ENCODE data around the gene BIRC3. TPM values are rescaled to one million over a fixed set of nuclear protein-coding genes. Genes with fewer than 3 reads are reported as not detected.

BIRC3 gene
- total RNA-seq, 4 donors from 2014 or later, result 2.4 to 6.9 (median 6.0) TPM

DNA sequence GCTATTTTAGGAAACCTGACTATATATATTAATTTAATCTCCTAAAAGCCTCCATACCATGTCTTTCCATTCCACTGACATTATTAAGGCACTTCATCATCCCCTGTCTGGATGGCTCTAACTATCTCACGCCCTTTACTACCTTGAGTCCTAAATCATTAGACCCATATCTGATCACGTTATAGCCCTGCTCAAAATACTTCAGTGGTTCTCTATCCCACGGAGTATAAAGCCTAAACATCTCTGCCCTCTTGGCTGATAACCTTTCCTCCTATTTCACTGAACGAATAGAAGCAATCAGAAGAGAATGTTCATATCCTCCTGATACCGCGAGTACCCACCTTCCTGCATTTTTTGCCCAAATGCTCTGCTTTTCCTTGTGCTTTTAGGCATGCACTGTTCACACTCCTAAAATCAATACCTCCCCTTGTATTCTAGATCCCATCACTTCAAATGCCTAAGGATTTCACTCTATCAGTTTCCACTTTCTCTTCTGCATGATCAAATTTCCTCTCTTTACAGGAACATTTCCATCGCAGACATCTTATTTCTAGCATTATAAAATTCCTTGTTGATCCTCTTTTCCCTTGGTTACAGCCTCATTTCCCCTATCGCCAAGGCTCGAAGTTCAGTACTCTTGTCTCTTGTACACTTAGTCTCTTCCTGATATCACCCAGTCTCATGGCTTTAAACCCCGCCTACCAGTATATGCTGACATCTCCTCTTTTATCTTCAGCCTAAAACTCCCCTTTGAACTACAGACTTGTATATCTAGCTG, 45.0 kb upstream of the BIRC3 start:
- WGBS, 2 donors, result 86 to 89% methylated on average over 10 of the region's 10 CpGs
- H3K4me3 ChIP-seq, result no peak overlapping the region
- no peaks in the 10 kb centered on the region for H3K36me3 ChIP-seq
- H3K27ac ChIP-seq, result no peak overlapping the region
- intact Hi-C loops (cut with DNase I), result no loop called here
- H3K4me1 ChIP-seq, result peaks cover 7 to 65% (median 10%) of the 10 kb centered on the region in 3 donors
- TF ChIP-seq, protein P1, sequence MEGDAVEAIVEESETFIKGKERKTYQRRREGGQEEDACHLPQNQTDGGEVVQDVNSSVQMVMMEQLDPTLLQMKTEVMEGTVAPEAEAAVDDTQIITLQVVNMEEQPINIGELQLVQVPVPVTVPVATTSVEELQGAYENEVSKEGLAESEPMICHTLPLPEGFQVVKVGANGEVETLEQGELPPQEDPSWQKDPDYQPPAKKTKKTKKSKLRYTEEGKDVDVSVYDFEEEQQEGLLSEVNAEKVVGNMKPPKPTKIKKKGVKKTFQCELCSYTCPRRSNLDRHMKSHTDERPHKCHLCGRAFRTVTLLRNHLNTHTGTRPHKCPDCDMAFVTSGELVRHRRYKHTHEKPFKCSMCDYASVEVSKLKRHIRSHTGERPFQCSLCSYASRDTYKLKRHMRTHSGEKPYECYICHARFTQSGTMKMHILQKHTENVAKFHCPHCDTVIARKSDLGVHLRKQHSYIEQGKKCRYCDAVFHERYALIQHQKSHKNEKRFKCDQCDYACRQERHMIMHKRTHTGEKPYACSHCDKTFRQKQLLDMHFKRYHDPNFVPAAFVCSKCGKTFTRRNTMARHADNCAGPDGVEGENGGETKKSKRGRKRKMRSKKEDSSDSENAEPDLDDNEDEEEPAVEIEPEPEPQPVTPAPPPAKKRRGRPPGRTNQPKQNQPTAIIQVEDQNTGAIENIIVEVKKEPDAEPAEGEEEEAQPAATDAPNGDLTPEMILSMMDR (IDR thresholded peaks at IDR 0.05), result no peak
- TF ChIP-seq POLR2A (IDR thresholded peaks at IDR 0.05), result no peak
- H3K27me3 ChIP-seq, result no peaks in the 10 kb centered on the region
- DNase-seq, result no peak
- no peaks in the 10 kb centered on the region for H3K9me3 ChIP-seq

DNA sequence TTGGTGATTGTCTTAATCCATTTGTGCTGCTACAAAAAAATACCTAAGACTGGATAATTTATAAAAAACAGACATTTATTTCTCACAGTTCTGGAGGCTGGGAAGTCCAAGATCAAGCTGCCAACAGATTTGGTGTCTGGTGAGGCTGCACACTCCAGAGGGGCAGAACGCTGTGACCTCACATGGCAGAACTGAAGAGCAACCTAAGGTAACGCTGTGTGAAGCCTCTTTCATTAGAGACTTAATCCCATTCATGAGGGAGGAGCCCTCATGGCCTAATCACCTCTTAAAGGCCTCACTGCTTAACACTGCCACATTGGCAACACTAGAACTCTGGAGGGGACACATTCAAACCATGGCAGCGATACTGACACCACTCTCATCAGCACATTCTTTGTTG, 42.7 kb upstream of the BIRC3 start:
- intact Hi-C loops (cut with DNase I), result no loop called here

DNA sequence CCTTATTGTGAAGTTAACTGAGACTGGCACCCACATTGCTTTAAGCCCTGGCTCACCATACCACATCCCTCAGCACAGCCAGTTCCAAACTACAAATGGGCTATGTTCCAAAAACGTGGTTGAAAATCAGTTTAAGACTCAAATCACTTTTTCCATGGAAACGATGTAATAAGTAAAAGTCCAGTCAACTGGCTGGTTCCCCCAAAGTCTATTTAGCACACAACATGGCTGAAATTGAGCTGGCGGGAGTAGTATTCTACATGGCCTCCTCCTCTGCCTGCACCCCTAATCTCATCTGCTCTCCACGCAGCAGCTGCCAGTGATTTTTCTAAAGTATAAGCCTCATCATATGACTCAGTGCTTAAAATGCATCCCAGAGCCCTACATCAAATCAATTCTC, 40.9 kb upstream of the BIRC3 start:
- Histone ChIP-seq H3K27me3 (no peaks in the 10 kb centered on the region), H3K4me3 (no peak overlapping the region), H3K4me1 (peaks cover 0 to 48% (median 7%) of the 10 kb centered on the region in 3 donors), H3K9me3 (no peaks in the 10 kb centered on the region), H3K27ac (no peak overlapping the region), H3K36me3 (no peaks in the 10 kb centered on the region)
- intact Hi-C loops (cut with DNase I), result no loop called here
- no peak for TF ChIP-seq POLR2A (IDR thresholded peaks at IDR 0.05)
- TF ChIP-seq, protein P1 (IDR thresholded peaks at IDR 0.05), result no peak
- WGBS, 2 donors, result 46 to 50% methylated on average over 4 of the region's 4 CpGs
- DNase-seq, result no peak

More for the DNA sequence above, 42.7 kb upstream of the BIRC3 start:
- no peak overlapping the region for H3K4me3 ChIP-seq
- H3K27me3 ChIP-seq, result no peaks in the 10 kb centered on the region
- no peak for DNase-seq
- 92 to 95% methylated on average over 3 of the region's 3 CpGs for WGBS, 2 donors
- H3K36me3 ChIP-seq, result no peaks in the 10 kb centered on the region
- no peak for TF ChIP-seq POLR2A (IDR thresholded peaks at IDR 0.05)
- TF ChIP-seq, protein P1 (IDR thresholded peaks at IDR 0.05), result no peak
- peaks cover under 1 to 53% (median 3%) of the 10 kb centered on the region in 3 donors for H3K4me1 ChIP-seq
- H3K9me3 ChIP-seq, result no peaks in the 10 kb centered on the region
- H3K27ac ChIP-seq, result peak overlapping the region in 1 of 4 donors; percentile 7

DNA sequence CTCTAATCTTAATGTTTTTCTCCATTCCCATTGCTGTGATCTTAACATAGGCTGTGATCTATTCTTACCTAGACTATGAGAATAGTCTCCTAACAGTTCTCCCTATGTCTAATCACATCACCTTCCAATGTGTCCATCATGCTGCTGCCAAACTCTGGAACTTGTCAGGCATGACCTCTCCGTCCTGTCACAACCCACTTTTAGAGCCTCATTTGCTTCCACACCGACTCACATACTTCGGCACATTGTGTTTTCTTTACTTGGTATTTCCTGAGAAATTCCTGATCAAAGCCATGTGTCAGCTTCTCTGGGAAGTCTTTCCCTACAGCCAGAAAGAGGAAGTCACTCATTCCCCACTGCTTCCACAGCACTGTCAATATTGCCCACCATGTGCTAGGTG, 40.5 kb upstream of the BIRC3 start:
- Histone ChIP-seq H3K4me1 (peaks cover 0 to 48% (median 7%) of the 10 kb centered on the region in 3 donors), H3K27me3 (no peaks in the 10 kb centered on the region), H3K4me3 (no peak overlapping the region), H3K36me3 (no peaks in the 10 kb centered on the region), H3K27ac (no peak overlapping the region), H3K9me3 (no peaks in the 10 kb centered on the region)
- WGBS, 2 donors, result 71 to 74% methylated on average over 3 of the region's 3 CpGs
- no peak for TF ChIP-seq POLR2A (IDR thresholded peaks at IDR 0.05)
- TF ChIP-seq, protein P1 (IDR thresholded peaks at IDR 0.05), result no peak
- intact Hi-C loops (cut with DNase I), result no loop called here
- no peak for DNase-seq

DNA sequence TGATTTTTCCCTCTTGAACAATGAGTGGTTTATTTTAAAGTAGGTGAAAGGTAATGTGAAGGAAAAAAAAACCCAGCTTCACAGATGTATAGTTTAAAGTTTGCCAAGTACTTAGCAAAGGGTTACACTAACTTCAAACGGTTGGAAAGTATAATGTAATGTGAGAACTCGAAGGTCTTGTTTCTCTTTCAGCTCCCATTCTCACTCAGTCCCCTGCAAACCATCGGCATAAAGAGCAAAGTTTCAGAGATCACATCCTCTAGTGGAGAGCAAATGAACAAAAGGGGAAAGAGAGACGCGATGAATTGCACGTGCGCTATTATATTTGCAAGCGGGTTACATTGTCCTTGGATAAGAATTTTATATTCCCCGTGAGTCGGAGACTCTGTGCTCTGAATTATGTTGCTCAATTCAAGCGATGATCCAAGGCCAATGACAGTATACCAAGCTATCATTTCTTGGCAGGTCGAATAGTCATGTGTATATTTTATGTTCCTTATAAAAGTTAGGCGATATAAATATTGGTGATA, 37.6 kb upstream of the BIRC3 start:
- intact Hi-C loops (cut with DNase I), result no loop called here
- Histone ChIP-seq H3K27ac (peak overlapping the region in 3 of 4 donors; percentile 24 to 59 (median 28)), H3K4me3 (peak overlapping the region; percentile 2 to 46 (median 15)), H3K27me3 (no peaks in the 10 kb centered on the region), H3K4me1 (peaks cover 0 to 43% (median 7%) of the 10 kb centered on the region in 3 donors), H3K36me3 (no peaks in the 10 kb centered on the region), H3K9me3 (no peaks in the 10 kb centered on the region)
- no peak for DNase-seq
- TF ChIP-seq, protein P1 (IDR thresholded peaks at IDR 0.05), result peak in 2 of 6 experiments; percentile 29
- TF ChIP-seq POLR2A (IDR thresholded peaks at IDR 0.05), result no peak
- WGBS, 2 donors, result 9 to 14% methylated on average over 13 of the region's 13 CpGs

Measured in esophagus squamous epithelium (tissue), 5 donors.